GM18511 (cell line): ENCODE measurements around the gene SRC.
"Not testable (repeated sequence)": the region's sequence is repeated elsewhere in the genome, so short reads cannot be mapped to it uniquely, and the experiment has no call there.

Source experiments
- ATAC-seq: cut with Tn5 transposase; IDR thresholded peaks from one replicate; pipeline ENCODE4 v1.9.1; 2021; ENCODE audit warnings: mild to moderate bottlenecking, moderate library complexity; ENCODE audit not compliant: unreplicated experiment

The SRC gene

GRCh38 chr20:37361336-37361735 is 15.4 kb downstream of the SRC start:
- ATAC-seq, result no peak

- no peak for ATAC-seq
Measured at GRCh38 chr20:37362231-37362792, 16.4 kb downstream of the SRC start.

- no peak for ATAC-seq
Measured at GRCh38 chr20:37362821-37363220, 16.9 kb downstream of the SRC start.

GRCh38 chr20:37363221-37364012 is 17.5 kb downstream of the SRC start:
- ATAC-seq, result no peak

GRCh38 chr20:37364013-37364926 is 18.3 kb downstream of the SRC start:
- ATAC-seq, result no peak

GRCh38 chr20:37364927-37365272 is 19.0 kb downstream of the SRC start:
- no peak for ATAC-seq

GRCh38 chr20:37365760-37366638 is 20.1 kb downstream of the SRC start:
- peak; percentile 83 for ATAC-seq

GRCh38 chr20:37366743-37367142 is 20.8 kb downstream of the SRC start:
- ATAC-seq, result peak; percentile 16

- ATAC-seq, result no peak
Measured at GRCh38 chr20:37369846-37370245, 23.9 kb downstream of the SRC start.

- not testable (repeated sequence) for ATAC-seq
Measured at GRCh38 chr20:37371845-37372244, 25.9 kb downstream of the SRC start.

- ATAC-seq, result no peak
Measured at GRCh38 chr20:37372441-37372840, 26.5 kb downstream of the SRC start.

GRCh38 chr20:37373020-37373598 is 27.2 kb downstream of the SRC start:
- ATAC-seq, result no peak

- no peak for ATAC-seq
Measured at GRCh38 chr20:37375227-37375626, 29.3 kb downstream of the SRC start.

GRCh38 chr20:37376324-37376723 is 30.4 kb downstream of the SRC start:
- ATAC-seq, result no peak

GRCh38 chr20:37376791-37377190 is 30.9 kb downstream of the SRC start:
- no peak for ATAC-seq

- no peak for ATAC-seq
Measured at GRCh38 chr20:37377346-37378081, 31.6 kb downstream of the SRC start.

GRCh38 chr20:37378420-37378784 is 32.5 kb downstream of the SRC start:
- ATAC-seq, result no peak

- no peak for ATAC-seq
Measured at GRCh38 chr20:37378785-37379598, 33.1 kb downstream of the SRC start.
